ENCODE measurements around the gene KIRREL3. TPM values are rescaled to one million over a fixed set of nuclear protein-coding genes. Genes with fewer than 3 reads are reported as not detected.

KIRREL3 gene
- polyA plus RNA-seq, 1 experiment: 2.3 TPM

DNA sequence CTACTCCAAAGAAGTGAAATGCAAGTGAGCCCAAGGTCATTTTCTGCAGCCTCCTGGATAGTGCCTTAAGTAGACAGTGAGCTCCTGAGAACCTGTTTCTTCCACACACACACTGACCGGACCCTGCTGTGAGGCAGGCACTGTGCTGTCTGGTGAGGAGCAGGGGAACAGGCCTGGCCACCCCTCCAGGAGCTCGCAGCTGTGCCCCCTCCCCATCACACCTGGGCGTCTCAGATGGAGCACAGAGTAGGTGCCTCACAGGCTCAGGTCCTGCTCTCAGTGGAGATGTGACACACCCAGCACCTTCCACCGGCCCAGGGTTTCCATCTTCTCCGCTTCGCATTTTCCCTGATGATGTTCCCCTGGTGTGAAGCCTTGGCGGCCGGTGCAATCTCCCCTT, 470.2 kb downstream of the KIRREL3 start:
- DNase-seq (ENCODE audit: low read depth, low spot score): no peak
- ChIA-PET POLR2A (no interaction called here), CTCF (no interaction called here)

DNA sequence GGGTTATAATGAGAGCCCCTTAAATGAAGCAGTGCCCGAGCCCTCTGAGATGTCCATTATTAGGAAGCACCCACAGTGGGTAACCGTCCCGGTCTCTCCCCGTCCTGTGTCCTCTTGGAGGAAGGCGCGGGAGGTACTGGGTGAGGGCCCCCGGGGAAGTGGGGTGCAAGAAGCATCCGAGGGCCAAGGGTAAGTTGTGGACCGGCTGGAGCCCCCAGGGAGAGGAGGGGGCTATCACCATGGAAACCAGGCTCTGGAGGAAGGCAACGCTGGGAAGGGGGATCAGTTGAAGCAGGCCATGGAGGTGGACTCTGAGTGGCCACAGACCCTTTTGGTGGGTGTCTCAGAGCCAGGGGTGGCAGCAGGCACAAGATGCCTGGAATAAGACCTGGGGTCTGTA, 471.5 kb downstream of the KIRREL3 start:
- Histone ChIP-seq H3K27ac (ENCODE audit: low read depth, low read length) (no peak overlapping the region), H3K27me3 (ENCODE audit: control insufficient read depth, insufficient read depth, low read length) (no peaks in the 10 kb centered on the region), H3K4me3 (ENCODE audit: low read depth, low read length) (no peak overlapping the region), H3K9me3 (ENCODE audit: control insufficient read depth, insufficient read depth, low read length) (no peaks in the 10 kb centered on the region)
- ChIA-PET POLR2A (no interaction called here), CTCF (interaction anchor here (0.7 kb wide), 1 partner anchor 48 kb away, joined by 4 read pairs; no protein-coding TSS in a partner anchor)
- no peak for DNase-seq (ENCODE audit: low read depth, low spot score)
- TF ChIP-seq, protein P1, sequence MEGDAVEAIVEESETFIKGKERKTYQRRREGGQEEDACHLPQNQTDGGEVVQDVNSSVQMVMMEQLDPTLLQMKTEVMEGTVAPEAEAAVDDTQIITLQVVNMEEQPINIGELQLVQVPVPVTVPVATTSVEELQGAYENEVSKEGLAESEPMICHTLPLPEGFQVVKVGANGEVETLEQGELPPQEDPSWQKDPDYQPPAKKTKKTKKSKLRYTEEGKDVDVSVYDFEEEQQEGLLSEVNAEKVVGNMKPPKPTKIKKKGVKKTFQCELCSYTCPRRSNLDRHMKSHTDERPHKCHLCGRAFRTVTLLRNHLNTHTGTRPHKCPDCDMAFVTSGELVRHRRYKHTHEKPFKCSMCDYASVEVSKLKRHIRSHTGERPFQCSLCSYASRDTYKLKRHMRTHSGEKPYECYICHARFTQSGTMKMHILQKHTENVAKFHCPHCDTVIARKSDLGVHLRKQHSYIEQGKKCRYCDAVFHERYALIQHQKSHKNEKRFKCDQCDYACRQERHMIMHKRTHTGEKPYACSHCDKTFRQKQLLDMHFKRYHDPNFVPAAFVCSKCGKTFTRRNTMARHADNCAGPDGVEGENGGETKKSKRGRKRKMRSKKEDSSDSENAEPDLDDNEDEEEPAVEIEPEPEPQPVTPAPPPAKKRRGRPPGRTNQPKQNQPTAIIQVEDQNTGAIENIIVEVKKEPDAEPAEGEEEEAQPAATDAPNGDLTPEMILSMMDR (IDR thresholded peaks at IDR 0.05; ENCODE audit: low read depth, low read length): no peak

More for the DNA sequence above, 470.2 kb downstream of the KIRREL3 start:
- TF ChIP-seq, protein P1 (IDR thresholded peaks at IDR 0.05; ENCODE audit: low read depth, low read length): no peak
- H3K9me3 ChIP-seq (ENCODE audit: control insufficient read depth, insufficient read depth, low read length): no peaks in the 10 kb centered on the region
- no peak overlapping the region for H3K4me3 ChIP-seq (ENCODE audit: low read depth, low read length)
- H3K27me3 ChIP-seq (ENCODE audit: control insufficient read depth, insufficient read depth, low read length): no peaks in the 10 kb centered on the region
- H3K27ac ChIP-seq (ENCODE audit: low read depth, low read length): no peak overlapping the region

DNA sequence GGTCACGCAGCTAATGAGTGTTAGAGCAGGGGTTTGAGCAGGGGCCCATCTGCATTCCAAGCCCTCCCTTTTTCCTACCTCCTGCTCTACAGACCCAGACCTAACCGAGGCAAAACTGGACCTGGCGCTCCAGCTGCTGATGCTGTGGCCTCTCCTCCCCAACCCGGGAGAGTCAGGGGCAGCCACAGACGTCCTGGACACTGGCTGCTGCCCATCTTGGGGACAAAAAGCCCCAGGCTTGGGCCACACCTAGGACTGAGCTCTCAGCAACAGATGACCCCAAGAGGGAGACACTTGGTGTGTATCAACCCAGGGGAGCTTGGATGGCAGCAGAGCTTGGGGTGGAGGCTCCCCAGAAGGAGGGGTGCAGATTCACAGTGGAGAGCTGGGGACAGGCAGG, 472.5 kb downstream of the KIRREL3 start:
- TF ChIP-seq, protein P1 (IDR thresholded peaks at IDR 0.05; ENCODE audit: low read depth, low read length): no peak
- no peaks in the 10 kb centered on the region for H3K27me3 ChIP-seq (ENCODE audit: control insufficient read depth, insufficient read depth, low read length)
- no peaks in the 10 kb centered on the region for H3K9me3 ChIP-seq (ENCODE audit: control insufficient read depth, insufficient read depth, low read length)
- H3K27ac ChIP-seq (ENCODE audit: low read depth, low read length): no peak overlapping the region
- no peak overlapping the region for H3K4me3 ChIP-seq (ENCODE audit: low read depth, low read length)
- CTCF ChIA-PET: interaction anchor here (0.7 kb wide), 1 partner anchor 47 kb away, joined by 4 read pairs; no protein-coding TSS in a partner anchor
- POLR2A ChIA-PET: no interaction called here
- DNase-seq (ENCODE audit: low read depth, low spot score): no peak

DNA sequence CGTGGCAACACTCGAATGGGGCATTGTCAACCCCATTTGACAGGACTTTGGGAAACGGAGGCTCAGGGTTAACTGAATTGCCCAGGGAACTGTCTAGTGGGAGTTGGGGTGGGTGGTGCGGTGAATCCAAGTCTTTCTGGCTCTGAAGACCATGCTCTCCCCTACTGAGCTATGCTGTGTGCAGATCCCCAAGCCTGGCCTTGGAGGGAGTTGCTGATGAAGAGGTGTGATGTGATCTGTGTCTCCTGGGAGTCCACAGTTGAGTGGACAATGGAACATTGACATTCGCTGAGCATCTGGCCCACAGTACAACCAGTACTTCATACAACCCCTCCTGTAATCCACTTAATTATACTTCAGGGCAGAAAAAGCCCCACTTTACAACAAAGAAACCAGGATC, 472.9 kb downstream of the KIRREL3 start:
- no peak for DNase-seq (ENCODE audit: low read depth, low spot score)

DNA sequence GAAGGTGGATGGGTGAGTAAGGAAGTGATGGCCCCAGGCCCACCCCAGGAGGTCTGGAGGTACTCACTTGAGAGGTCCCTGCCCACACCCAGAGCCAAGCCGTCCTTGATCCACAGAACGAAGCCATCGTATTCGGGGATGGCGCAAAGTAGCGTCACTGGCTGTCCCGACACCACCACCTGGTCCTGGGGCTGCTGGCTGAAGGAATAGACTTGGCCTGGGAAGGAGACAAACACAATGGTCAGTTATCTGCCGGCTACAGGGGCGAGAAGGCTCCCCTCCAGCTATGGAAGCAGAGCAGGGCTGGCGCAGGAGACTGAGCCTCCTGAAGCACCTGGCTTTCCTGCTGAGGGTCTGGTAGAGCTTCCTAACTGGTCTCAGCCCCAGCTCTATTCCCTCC, 474.1 kb downstream of the KIRREL3 start:
- Histone ChIP-seq H3K27ac (ENCODE audit: low read depth, low read length) (no peak overlapping the region), H3K27me3 (ENCODE audit: control insufficient read depth, insufficient read depth, low read length) (no peaks in the 10 kb centered on the region), H3K9me3 (ENCODE audit: control insufficient read depth, insufficient read depth, low read length) (no peaks in the 10 kb centered on the region), H3K4me3 (ENCODE audit: low read depth, low read length) (no peak overlapping the region)
- ChIA-PET POLR2A (no interaction called here), CTCF (no interaction called here)
- no peak for DNase-seq (ENCODE audit: low read depth, low spot score)
- TF ChIP-seq, protein P1 (IDR thresholded peaks at IDR 0.05; ENCODE audit: low read depth, low read length): no peak

More for the DNA sequence above, 472.9 kb downstream of the KIRREL3 start:
- TF ChIP-seq, protein P1 (IDR thresholded peaks at IDR 0.05; ENCODE audit: low read depth, low read length): no peak
- CTCF ChIA-PET: interaction anchor here (0.7 kb wide), 1 partner anchor 84 kb away, joined by 3 read pairs; no protein-coding TSS in a partner anchor
- H3K27ac ChIP-seq (ENCODE audit: low read depth, low read length): no peak overlapping the region
- no peaks in the 10 kb centered on the region for H3K9me3 ChIP-seq (ENCODE audit: control insufficient read depth, insufficient read depth, low read length)
- POLR2A ChIA-PET: no interaction called here
- H3K4me3 ChIP-seq (ENCODE audit: low read depth, low read length): no peak overlapping the region
- H3K27me3 ChIP-seq (ENCODE audit: control insufficient read depth, insufficient read depth, low read length): no peaks in the 10 kb centered on the region
